A673 (cell line): Measurements from ENCODE around the gene HID1.

Source experiments
- EZH2 ChIP-seq: fragments of 200-600 bp; sonication (generic); IDR thresholded peaks from 2 replicates; pipeline ENCODE4 v1.6.1; 2017; ENCODE audit warnings: borderline replicate concordance, low read depth, mild to moderate bottlenecking, mixed read lengths, antibody characterized with exemption, low read length; ENCODE audit not compliant: poor library complexity, severe bottlenecking
- TF ChIP-seq, protein P1 (sequence below): fragments of 300-800, 200-600 bp; sonication (generic); conservative IDR thresholded peaks from 2 replicates; pipeline ENCODE4 v1.5.1; 2017; ENCODE audit warnings: low read depth, mild to moderate bottlenecking, antibody characterized with exemption, low read length, moderate library complexity, mixed read lengths

GRCh38 chr17:74964246-74964761 lies 8.3 kb downstream of the HID1 start:
- TF ChIP-seq, protein P1, sequence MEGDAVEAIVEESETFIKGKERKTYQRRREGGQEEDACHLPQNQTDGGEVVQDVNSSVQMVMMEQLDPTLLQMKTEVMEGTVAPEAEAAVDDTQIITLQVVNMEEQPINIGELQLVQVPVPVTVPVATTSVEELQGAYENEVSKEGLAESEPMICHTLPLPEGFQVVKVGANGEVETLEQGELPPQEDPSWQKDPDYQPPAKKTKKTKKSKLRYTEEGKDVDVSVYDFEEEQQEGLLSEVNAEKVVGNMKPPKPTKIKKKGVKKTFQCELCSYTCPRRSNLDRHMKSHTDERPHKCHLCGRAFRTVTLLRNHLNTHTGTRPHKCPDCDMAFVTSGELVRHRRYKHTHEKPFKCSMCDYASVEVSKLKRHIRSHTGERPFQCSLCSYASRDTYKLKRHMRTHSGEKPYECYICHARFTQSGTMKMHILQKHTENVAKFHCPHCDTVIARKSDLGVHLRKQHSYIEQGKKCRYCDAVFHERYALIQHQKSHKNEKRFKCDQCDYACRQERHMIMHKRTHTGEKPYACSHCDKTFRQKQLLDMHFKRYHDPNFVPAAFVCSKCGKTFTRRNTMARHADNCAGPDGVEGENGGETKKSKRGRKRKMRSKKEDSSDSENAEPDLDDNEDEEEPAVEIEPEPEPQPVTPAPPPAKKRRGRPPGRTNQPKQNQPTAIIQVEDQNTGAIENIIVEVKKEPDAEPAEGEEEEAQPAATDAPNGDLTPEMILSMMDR, result no peak
- TF ChIP-seq EZH2, result no peak
